HepG2 (cell line): ENCODE measurements around the gene CCDC196. TPM values are rescaled to one million over a fixed set of nuclear protein-coding genes. Genes with fewer than 3 reads are reported as not detected.

ENCODE experiments used
- CAMTA2 ChIP-seq: sonication (generic); formaldehyde crosslinking; IDR thresholded peaks from 2 replicates; pipeline ENCODE4 v1.4.0; 2020; ENCODE audit warnings: mild to moderate bottlenecking, missing genetic modification reagents, borderline replicate concordance
- HDAC6 ChIP-seq: fragments of 200-600 bp; sonication (generic); IDR thresholded peaks from 2 replicates; pipeline ENCODE4 v1.7.0; 2017; ENCODE audit warnings: mild to moderate bottlenecking, antibody characterized with exemption, low read length, low read depth
- ISL2 ChIP-seq: sonication (generic); formaldehyde crosslinking; IDR thresholded peaks from 2 replicates; pipeline ENCODE4 v1.5.0; 2020; ENCODE audit warnings: missing genetic modification reagents
- MTF1 ChIP-seq: sonication (generic); formaldehyde crosslinking; IDR thresholded peaks from 2 replicates; pipeline ENCODE4 v1.5.0; 2020; ENCODE audit warnings: missing genetic modification reagents
- NFE2L2 ChIP-seq: fragments of 150-350 bp; IDR thresholded peaks from 2 replicates; pipeline ENCODE4 v1.6.1; 2014; ENCODE audit warnings: low read length
- NFYB ChIP-seq: sonication (generic); formaldehyde crosslinking; IDR thresholded peaks from 2 replicates; pipeline ENCODE4 v1.4.0; 2020; ENCODE audit warnings: missing genetic modification reagents
- RFX5 ChIP-seq: IDR thresholded peaks from 2 replicates; pipeline ENCODE4 v1.6.1; 2011; ENCODE audit warnings: low read depth, low read length, improper control_type of control experiment
- SETDB1 ChIP-seq: sonication (generic); formaldehyde crosslinking; IDR thresholded peaks from 2 replicates; pipeline ENCODE4 v1.5.1; 2020; ENCODE audit warnings: missing genetic modification reagents, mild to moderate bottlenecking, borderline replicate concordance
- ZFP62 ChIP-seq: sonication (generic); formaldehyde crosslinking; IDR thresholded peaks from 2 replicates; pipeline ENCODE4 v1.4.0; 2020; ENCODE audit warnings: missing genetic modification reagents
- ZNF292 ChIP-seq: sonication (generic); formaldehyde crosslinking; IDR thresholded peaks from 2 replicates; pipeline ENCODE4 v1.8.1; 2022; ENCODE audit warnings: mild to moderate bottlenecking, low read depth, missing genetic modification reagents, borderline replicate concordance
- ZNF3 ChIP-seq: IDR thresholded peaks from 2 replicates; pipeline ENCODE4 v1.7.0; 2017; ENCODE audit warnings: inconsistent platforms
- ZNF33A ChIP-seq: sonication (generic); formaldehyde crosslinking; IDR thresholded peaks from 2 replicates; pipeline ENCODE4 v1.5.1; 2020; ENCODE audit warnings: missing genetic modification reagents, mild to moderate bottlenecking, moderate library complexity, borderline replicate concordance
- ZSCAN25 ChIP-seq: sonication (generic); formaldehyde crosslinking; IDR thresholded peaks from 2 replicates; pipeline ENCODE4 v1.8.0; 2022; ENCODE audit warnings: mild to moderate bottlenecking, missing genetic modification reagents
- polyA plus RNA-seq, 8 experiments: library from polyadenylated mRNA; depleted of rRNA in 3 of 8; stranded (reverse) in 7 of 8; unstranded in 1 of 8; fragments of >200 nt; fragmentation: Illumina TruSeq in 4 of 8; extraction: Trizol in 4 of 8; gene quantifications; 2 replicates each; pipeline versions ENCODE4 v1.2.1 to v1.2.3, GENCODE V29; 2011 to 2016; ENCODE audit warnings: low read depth in 4 of 8, missing spikeins in 1 of 8, mixed read lengths in 1 of 8; ENCODE audit not compliant: insufficient read depth in 1 of 8
- total RNA-seq, 5 experiments: library from RNA; depleted of rRNA; stranded (reverse); fragments of >200 nt; fragmentation: Illumina TruSeq; extraction: Trizol; gene quantifications; 2 replicates each; pipeline ENCODE4 v1.2.3, GENCODE V29; 2016; ENCODE audit warnings: low read depth in 1 of 5
- TF ChIP-seq, protein P1 (sequence below): IDR thresholded peaks from 2 replicates; pipeline ENCODE4 v1.6.1; 2012; ENCODE audit warnings: inconsistent platforms
- TF ChIP-seq, protein P2 (sequence below): sonication (generic); formaldehyde crosslinking; IDR thresholded peaks from 2 replicates; pipeline ENCODE4 v1.5.1; 2020; ENCODE audit warnings: mild to moderate bottlenecking, missing genetic modification reagents, moderate library complexity
- TF ChIP-seq, protein P3 (sequence below): IDR thresholded peaks from 2 replicates; pipeline ENCODE4 v1.6.1; 2016; ENCODE audit warnings: missing compliant biosample characterization, missing genetic modification reagents, borderline replicate concordance
- TF ChIP-seq, protein P4 (sequence below): sonication (generic); formaldehyde crosslinking; IDR thresholded peaks from 2 replicates; pipeline ENCODE4 v1.5.1; 2020; ENCODE audit warnings: mild to moderate bottlenecking, missing genetic modification reagents, borderline replicate concordance
- TF ChIP-seq, protein P5 (sequence below): sonication (generic); formaldehyde crosslinking; IDR thresholded peaks from 2 replicates; pipeline ENCODE4 v1.9.0; 2022; ENCODE audit warnings: missing genetic modification reagents, mild to moderate bottlenecking, borderline replicate concordance
- TF ChIP-seq, protein P6 (sequence below), 2 experiments: sonication (generic) in 1 of 2; formaldehyde crosslinking in 1 of 2; IDR thresholded peaks; 2 replicates each; pipeline versions ENCODE4 v1.4.0 to v1.6.1; 2018 to 2020; ENCODE audit warnings: missing genetic modification reagents in 2 of 2, borderline replicate concordance in 1 of 2, low read depth in 1 of 2, mild to moderate bottlenecking in 1 of 2, missing biosample characterization in 1 of 2
- TF ChIP-seq, protein P7 (sequence below): fragments of 450-650 bp; IDR thresholded peaks from 2 replicates; pipeline ENCODE4 v1.6.1; 2017

The CCDC196 gene
- total and polyA plus RNA-seq, 2 of the 13 experiments (the other 11 are each of a cell fraction or from before 2014, with no cell fraction given) = not detected

DNA sequence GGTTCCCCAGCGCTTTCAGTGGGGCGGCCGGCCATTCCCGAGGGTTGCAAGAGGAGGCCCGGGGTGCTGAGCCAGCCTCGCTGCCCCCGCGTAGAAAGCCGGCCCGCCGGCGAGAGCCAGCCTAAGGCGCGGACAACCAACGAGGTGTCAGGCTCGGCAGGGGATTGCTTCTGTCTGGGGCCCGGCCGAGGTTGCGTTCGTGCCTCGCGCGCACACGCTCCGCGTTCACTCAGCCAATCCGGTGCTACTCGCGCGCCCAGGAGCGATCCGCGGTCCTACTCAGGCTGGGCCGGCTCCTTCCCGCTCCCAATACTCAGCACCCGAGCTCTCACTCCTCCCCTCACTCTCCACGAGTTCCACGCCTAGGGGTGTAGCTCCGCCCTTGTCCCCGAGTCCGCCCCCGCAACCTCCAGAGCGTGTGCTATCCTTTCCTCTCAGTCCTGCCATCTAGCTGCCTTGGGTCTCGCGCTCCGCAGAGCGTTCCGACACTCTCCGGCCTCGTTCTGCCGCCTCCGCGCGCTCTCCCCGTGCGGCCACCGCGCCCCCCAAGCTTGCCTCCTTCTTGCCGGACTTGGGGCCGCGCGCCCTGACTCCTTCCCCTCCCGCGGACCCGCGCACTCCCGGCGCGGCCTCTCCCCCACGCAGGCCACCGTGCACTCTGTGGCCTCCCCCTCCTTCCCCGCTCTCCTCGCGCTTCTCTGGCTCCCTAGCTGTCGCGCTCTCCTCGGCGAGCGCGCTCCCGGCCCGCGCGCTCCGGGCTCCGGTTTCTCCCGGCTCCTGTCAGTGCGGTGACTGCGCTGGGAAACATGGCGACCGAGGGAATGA lies 21.8 kb downstream of the CCDC196 start, which contains the start of gene GPHN (continued):
- TF ChIP-seq CAMTA2 (CRISPR knock-in tag) (no peak), HDAC6 (no peak), NFE2L2 (no peak), ZSCAN25 (CRISPR knock-in tag) (no peak), ISL2 (CRISPR knock-in tag) (peak; percentile 56; the same call in 1 of the 2 replicates), MTF1 (no peak), ZNF3 (CRISPR knock-in tag) (no peak), RFX5 (no peak; the same call in 1 of the 2 replicates), SETDB1 (CRISPR knock-in tag) (no peak), ZFP62 (CRISPR knock-in tag) (no peak), ZNF292 (CRISPR knock-in tag) (peak; percentile 99), NFYB (CRISPR knock-in tag) (peak; percentile 81), ZNF33A (CRISPR knock-in tag) (no peak)
- TF ChIP-seq, protein P1, sequence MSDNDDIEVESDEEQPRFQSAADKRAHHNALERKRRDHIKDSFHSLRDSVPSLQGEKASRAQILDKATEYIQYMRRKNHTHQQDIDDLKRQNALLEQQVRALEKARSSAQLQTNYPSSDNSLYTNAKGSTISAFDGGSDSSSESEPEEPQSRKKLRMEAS = peak; percentile 91
- TF ChIP-seq, protein P2, sequence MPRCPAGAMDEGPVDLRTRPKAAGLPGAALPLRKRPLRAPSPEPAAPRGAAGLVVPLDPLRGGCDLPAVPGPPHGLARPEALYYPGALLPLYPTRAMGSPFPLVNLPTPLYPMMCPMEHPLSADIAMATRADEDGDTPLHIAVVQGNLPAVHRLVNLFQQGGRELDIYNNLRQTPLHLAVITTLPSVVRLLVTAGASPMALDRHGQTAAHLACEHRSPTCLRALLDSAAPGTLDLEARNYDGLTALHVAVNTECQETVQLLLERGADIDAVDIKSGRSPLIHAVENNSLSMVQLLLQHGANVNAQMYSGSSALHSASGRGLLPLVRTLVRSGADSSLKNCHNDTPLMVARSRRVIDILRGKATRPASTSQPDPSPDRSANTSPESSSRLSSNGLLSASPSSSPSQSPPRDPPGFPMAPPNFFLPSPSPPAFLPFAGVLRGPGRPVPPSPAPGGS (CRISPR knock-in tag) = no peak
- TF ChIP-seq, protein P3, sequence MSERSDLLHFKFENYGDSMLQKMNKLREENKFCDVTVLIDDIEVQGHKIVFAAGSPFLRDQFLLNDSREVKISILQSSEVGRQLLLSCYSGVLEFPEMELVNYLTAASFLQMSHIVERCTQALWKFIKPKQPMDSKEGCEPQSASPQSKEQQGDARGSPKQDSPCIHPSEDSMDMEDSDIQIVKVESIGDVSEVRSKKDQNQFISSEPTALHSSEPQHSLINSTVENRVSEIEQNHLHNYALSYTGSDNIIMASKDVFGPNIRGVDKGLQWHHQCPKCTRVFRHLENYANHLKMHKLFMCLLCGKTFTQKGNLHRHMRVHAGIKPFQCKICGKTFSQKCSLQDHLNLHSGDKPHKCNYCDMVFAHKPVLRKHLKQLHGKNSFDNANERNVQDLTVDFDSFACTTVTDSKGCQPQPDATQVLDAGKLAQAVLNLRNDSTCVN (CRISPR knock-in tag) = no peak; the same call in 1 of the 2 replicates
- TF ChIP-seq, protein P4, sequence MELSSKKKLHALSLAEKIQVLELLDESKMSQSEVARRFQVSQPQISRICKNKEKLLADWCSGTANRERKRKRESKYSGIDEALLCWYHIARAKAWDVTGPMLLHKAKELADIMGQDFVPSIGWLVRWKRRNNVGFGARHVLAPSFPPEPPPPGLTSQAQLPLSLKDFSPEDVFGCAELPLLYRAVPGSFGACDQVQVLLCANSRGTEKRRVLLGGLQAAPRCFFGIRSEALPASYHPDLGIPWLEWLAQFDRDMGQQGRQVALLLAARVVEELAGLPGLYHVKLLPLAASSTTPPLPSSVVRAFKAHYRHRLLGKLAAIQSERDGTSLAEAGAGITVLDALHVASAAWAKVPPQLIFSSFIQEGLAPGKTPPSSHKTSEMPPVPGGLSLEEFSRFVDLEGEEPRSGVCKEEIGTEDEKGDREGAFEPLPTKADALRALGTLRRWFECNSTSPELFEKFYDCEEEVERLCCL (CRISPR knock-in tag) = peak; percentile 23; the same call in 1 of the 2 replicates
- TF ChIP-seq, protein P5, sequence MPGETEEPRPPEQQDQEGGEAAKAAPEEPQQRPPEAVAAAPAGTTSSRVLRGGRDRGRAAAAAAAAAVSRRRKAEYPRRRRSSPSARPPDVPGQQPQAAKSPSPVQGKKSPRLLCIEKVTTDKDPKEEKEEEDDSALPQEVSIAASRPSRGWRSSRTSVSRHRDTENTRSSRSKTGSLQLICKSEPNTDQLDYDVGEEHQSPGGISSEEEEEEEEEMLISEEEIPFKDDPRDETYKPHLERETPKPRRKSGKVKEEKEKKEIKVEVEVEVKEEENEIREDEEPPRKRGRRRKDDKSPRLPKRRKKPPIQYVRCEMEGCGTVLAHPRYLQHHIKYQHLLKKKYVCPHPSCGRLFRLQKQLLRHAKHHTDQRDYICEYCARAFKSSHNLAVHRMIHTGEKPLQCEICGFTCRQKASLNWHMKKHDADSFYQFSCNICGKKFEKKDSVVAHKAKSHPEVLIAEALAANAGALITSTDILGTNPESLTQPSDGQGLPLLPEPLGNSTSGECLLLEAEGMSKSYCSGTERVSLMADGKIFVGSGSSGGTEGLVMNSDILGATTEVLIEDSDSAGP (CRISPR knock-in tag) = peak; percentile 85
- TF ChIP-seq, protein P6, sequence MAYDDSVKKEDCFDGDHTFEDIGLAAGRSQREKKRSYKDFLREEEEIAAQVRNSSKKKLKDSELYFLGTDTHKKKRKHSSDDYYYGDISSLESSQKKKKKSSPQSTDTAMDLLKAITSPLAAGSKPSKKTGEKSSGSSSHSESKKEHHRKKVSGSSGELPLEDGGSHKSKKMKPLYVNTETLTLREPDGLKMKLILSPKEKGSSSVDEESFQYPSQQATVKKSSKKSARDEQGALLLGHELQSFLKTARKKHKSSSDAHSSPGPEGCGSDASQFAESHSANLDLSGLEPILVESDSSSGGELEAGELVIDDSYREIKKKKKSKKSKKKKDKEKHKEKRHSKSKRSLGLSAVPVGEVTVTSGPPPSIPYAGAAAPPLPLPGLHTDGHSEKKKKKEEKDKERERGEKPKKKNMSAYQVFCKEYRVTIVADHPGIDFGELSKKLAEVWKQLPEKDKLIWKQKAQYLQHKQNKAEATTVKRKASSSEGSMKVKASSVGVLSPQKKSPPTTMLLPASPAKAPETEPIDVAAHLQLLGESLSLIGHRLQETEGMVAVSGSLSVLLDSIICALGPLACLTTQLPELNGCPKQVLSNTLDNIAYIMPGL (CRISPR knock-in tag; IDR thresholded peaks at IDR 0.05; ENCODE audit: borderline replicate concordance in 1 of 2, low read depth in 1 of 2) = peak; percentile 84 to 87
- TF ChIP-seq, protein P7, sequence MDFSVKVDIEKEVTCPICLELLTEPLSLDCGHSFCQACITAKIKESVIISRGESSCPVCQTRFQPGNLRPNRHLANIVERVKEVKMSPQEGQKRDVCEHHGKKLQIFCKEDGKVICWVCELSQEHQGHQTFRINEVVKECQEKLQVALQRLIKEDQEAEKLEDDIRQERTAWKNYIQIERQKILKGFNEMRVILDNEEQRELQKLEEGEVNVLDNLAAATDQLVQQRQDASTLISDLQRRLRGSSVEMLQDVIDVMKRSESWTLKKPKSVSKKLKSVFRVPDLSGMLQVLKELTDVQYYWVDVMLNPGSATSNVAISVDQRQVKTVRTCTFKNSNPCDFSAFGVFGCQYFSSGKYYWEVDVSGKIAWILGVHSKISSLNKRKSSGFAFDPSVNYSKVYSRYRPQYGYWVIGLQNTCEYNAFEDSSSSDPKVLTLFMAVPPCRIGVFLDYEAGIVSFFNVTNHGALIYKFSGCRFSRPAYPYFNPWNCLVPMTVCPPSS = no peak
